GM12892 (cell line): ENCODE measurements around the gene MIER2.

Source experiments
- DNase-seq: peaks from one replicate; pipeline ENCODE4 v3.0.0; 2011; ENCODE audit not compliant: insufficient read length
- FAIRE-seq: peaks from 2 replicates; lab custom pipeline; 2011; peaks lifted over from hg19 to GRCh38; lab: Jason Lieb, UNC
- POLR2A ChIP-seq: IDR thresholded peaks from 2 replicates; pipeline ENCODE4 v1.6.1; 2011; ENCODE audit warnings: low read depth, low read length, control low read depth
- POLR2AphosphoS5 ChIP-seq: IDR thresholded peaks from 2 replicates; pipeline ENCODE4 v1.6.1; 2011; ENCODE audit warnings: low read depth, low read length, control low read depth
- TAF1 ChIP-seq: IDR thresholded peaks from 2 replicates; pipeline ENCODE4 v1.6.1; 2011; ENCODE audit warnings: low read depth, mild to moderate bottlenecking, control low read depth, low read length, borderline replicate concordance

The MIER2 gene

DNA sequence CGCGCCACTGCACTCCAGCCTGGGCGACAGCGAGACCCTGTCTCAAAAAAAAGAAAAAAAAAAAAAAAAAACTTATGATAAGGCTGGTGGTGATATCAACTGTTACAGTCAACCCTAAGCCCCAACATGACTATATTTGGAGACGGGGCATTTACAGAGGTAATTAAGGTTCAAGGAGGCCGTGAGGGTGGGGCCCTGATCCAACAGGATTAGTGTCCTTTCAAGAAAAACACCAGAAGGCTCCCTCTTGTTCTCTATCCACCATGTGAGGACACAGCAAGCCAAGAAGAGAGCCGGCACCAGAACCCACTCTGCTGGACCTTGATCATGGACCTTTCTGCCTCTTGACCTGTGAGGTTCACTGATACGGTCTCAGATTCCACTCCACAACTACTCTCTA, 14.1 kb downstream of the MIER2 start:
- TF ChIP-seq TAF1 (no peak), POLR2A (no peak), POLR2AphosphoS5 (no peak)
- FAIRE-seq (no peak), DNase-seq (no peak)

DNA sequence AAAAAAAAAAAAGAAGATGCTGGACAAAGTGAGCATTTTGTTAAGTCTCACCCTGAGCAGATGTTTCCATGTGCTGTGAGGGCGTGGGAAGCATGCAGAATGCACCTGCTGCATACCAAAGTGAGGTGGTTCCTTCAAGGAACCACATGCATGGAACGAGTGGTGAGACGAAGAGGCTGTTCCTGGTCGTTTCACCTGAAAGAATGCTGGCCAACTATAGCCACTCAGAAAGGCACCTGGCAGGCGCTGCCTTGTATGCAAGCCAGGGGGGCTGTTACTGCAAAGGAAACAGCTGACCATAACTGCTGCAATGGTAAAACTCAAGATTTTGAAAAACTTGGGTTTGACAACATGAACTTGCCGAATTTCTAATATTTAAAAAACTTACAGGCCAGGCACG, 14.7 kb downstream of the MIER2 start:
- no peak for FAIRE-seq
- no peak for TF ChIP-seq POLR2AphosphoS5
- TF ChIP-seq TAF1 = no peak
- no peak for TF ChIP-seq POLR2A
- DNase-seq = no peak

DNA sequence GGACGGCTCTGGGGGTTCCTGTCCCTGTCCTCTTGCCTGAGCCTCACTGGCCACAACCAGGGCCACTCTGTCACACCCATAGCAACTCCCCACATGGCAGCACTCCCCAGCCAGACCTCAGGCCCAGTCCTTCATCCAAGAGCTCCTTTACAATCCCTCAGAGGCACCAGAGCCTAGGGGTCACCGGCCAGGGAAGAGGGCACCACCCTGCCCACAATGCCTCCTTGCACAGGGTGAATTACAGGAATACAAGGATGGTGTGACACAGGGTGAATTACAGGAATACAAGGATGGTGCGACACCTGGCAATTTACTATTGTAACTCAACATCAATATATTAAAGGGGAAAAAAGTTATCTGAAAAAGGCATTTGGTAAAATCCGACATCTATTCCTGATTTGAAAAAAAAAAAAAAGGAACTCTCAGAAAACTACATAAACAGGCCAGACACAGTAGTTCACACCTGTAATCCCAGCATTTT, 16.5 kb downstream of the MIER2 start:
- DNase-seq = no peak
- no peak for TF ChIP-seq POLR2AphosphoS5
- no peak for TF ChIP-seq POLR2A
- TF ChIP-seq TAF1 = no peak
- FAIRE-seq = no peak

DNA sequence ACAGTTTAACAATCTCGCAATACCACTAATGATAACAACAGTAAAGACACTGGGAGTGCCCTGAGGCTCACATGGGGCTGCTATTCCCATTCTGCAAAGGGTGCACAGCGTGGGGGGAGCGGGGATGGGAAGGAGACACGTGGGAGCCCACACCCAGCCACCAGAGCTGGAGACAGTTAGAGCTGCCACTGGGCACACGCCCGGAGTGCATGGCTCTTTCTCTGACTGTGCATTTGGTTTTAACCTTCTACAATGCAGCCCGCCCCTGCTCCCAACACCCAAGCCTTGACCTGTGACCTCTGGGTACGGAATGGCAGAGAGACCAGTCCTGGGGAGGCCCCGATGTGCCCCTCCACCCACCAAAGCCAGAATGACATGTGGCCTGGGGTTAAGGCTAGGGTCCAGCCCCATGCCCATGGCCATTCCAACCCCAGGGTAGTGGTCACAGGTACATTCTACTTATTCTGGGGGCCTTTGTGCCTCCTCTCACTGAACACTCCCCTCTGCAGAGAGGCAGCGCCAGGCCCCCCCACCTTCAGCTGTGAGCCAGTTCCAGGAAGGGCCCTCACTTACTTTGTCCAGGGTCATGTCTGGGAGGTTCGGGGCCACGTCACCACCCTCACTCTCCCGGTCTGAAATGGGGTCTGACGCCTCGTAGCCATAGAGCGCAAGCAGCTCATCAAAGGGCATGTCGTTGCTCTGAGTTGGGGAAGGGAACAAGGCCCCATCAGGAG, 17.1 kb downstream of the MIER2 start:
- TF ChIP-seq POLR2AphosphoS5 (no peak), POLR2A (no peak), TAF1 (no peak)
- DNase-seq = no peak
- no peak for FAIRE-seq

DNA sequence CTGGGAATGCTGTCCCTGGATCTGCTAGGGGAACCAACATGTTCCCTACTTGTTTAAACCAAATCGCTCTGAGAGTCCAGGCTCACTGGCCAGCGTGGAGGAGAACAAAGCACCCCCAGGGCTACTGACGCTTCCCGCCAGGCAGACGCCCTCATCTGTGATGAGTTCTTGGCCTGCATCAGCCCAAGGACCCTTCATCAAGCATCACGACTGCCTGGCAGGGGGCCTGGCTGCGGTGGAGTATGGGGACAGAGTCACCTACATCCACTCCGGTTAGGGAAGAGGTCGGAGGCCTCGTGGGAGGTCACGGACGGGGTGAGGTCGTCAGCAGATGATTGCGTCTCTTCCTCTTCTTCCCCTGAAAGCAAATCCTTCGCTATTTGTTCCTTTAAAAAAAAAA, 17.7 kb downstream of the MIER2 start:
- TF ChIP-seq TAF1 = no peak
- no peak for TF ChIP-seq POLR2AphosphoS5
- no peak for TF ChIP-seq POLR2A
- FAIRE-seq (no peak), DNase-seq (no peak)

DNA sequence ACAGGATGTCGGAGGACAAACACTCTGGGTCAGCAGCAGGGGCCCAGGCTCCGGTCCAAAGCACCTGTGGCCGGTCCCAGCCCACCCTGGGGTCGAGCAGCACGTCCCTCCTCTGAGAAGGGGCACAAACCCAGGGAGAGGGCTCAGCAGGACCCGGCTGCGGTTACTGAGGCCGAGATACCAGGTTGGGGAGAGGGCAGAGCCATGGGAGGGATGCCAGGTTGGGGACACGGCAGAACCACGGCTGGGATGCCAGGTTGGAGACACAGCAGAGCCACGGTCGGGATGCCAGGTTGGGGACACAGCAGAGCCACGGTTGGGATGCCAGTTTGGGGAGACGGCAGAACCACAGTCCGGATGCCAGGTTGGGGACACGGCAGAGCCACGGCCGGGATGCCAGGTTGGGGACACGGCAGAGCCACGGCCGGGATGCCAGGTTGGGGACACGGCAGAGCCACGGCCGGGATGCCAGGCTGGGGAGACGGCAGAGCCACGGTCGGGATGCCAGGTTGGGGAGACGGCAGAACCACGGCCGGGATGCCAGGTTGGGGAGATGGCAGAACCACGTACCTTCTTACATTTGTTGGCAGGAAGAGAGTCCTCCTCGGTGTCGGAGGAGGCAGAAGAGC, 18.5 kb downstream of the MIER2 start:
- FAIRE-seq (no peak), DNase-seq (no peak)
- no peak for TF ChIP-seq POLR2A
- TF ChIP-seq TAF1 = no peak
- TF ChIP-seq POLR2AphosphoS5 = no peak

DNA sequence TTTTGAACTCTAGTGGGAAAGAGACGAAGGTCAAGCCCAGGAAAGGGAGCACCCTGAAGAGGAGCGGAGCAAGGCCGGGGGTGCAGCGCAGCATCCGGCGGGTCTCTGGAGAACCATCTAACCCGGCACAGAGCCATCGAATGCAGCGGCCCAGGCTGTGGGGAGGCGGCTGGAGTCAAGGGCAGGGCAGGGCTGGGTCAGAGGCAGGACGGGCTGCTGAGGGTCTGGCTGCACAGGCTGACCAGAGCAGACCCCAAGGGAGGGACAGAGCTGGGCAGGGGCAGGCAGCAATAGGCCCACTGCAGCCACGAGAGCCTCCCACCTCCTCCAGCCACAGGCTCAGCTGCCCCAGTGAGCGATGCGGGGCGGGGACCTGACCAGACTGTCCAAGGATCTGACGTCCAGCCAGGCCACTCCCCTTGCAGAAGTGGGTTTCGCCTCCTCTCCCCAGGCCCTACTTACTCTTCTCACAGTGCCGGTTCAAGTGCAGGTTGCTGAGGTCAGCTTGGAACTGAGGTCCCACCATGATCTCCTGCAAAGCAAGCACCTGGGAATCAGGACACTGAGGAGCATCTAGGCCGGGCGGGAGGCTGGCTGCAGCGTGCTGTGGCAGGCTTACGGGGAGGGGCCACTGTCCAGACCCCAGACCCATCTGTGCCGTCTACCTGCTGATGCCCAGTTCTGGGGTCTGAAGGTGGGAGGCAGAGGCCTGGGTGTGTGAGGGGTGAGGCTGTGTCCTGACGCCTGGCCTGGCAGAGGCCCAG, 19.2 kb downstream of the MIER2 start:
- DNase-seq (no peak), FAIRE-seq (no peak)
- TF ChIP-seq POLR2AphosphoS5 (no peak), TAF1 (no peak), POLR2A (no peak)

DNA sequence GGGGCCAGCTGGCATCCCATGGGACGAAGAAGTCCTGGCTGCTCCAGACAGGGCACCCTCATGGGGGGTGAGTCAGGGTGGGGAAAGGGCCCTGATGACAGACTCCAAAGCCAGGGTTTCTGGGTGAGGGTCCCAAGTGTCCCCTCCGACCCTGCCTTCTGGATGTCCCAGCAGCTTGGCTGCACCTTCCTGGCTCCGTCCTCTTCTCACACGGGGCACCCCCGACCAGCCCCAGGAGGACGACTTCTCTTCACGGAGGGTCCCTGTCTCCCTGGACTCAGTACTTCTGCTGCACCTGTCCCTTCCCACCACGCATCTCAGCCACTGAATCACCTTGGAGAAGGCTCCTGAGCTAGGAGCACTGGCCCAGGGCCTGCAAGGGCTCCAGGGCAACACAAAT, 19.9 kb downstream of the MIER2 start:
- no peak for FAIRE-seq
- TF ChIP-seq POLR2AphosphoS5 (no peak), TAF1 (no peak), POLR2A (no peak)
- DNase-seq = no peak

DNA sequence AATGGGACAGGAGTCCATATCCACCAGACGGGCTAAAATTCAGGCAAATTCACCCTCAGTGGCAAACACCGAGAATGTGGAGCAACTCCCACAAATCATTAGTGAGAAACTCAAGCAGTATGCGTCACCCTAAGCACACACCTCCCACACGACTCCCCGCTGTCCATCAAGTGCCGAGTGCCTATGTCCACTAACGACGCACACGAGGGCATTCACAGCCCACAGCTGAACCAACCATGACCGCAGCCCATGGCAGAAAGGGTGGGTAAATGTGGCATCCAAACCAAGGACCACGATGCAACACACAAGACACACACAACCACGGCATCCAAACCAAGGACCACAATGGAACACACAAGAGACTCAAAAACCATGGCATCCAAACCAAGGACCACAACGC, 22.0 kb downstream of the MIER2 start:
- FAIRE-seq = no peak
- TF ChIP-seq POLR2AphosphoS5 = no peak
- TF ChIP-seq POLR2A = no peak
- no peak for TF ChIP-seq TAF1

DNA sequence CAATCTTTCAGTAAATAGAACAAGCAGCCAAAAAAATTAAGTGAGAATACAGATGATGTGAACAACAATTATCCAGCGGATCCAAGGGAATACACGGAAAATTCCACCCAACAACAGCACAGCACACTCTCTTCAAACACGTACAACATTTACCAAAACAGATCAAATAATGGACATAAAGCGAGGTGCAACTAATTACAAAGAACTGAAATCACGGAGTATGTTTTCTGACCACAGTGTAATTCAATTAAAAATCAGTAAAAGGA, 26.2 kb downstream of the MIER2 start:
- FAIRE-seq (no peak), DNase-seq (no peak)
- no peak for TF ChIP-seq POLR2AphosphoS5
- TF ChIP-seq TAF1 = no peak
- no peak for TF ChIP-seq POLR2A

More for the DNA sequence above, 22.0 kb downstream of the MIER2 start:
- no peak for DNase-seq

DNA sequence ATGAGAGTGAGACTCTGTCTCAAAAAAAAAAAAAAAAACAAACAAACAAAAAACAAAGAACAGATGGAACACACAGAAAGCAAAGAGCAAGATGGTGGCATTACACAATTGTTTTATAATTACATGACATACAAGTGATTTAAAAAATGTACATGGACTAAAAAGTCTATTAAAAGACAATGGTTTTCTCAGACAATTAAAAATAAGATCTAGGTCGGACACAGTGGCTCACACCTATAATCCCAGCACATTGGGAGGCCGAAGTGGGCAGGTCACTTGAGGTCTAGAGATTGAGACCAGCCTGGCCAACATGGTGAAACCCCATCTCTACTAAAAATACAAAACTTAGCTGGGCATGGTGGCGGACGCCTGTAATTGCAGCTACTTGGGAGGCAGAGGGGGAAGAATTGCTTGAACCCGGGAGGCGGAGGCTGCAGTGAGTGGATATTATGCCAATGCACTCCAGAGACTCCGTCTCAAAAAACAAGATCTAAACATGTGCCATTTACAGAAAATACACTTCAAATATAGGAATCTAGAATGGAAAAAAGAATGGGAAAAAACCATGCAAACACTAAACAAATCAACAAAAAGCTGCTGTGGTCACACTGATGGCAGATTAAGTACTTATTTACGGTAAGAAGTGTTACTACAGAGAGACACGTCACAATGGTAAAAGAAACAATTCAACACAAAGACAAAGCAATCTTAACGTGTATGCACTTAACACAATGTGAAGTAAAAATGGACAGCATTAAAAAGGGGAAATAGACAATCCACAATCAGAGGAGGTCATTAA, 26.7 kb downstream of the MIER2 start:
- no peak for DNase-seq
- TF ChIP-seq POLR2A (no peak), POLR2AphosphoS5 (no peak), TAF1 (no peak)
- no peak for FAIRE-seq
